H1 (cell line): ENCODE data around the gene BRICD5. TPM values are rescaled to one million over a fixed set of nuclear protein-coding genes. Genes with fewer than 3 reads are reported as not detected.

Experiments
- CTCF ChIA-PET: fragments of 300-600 bp; sonication (Branson Sonifier 250); formaldehyde crosslinking; loops from one replicate; lab custom pipeline; 2021; ENCODE audit not compliant: partially characterized antibody; lab: Charles Lee
- POLR2A ChIA-PET: fragments of 300-600 bp; sonication (Branson Sonifier 250); formaldehyde crosslinking; loops from one replicate; lab custom pipeline; 2021; ENCODE audit warnings: inconsistent platforms; ENCODE audit not compliant: partially characterized antibody; lab: Charles Lee
- DNase-seq, 2 experiments: peaks; one replicate each; pipeline versions ENCODE4 v3.0.0 to v3.0.0-alpha.2; 2010 to 2022; ENCODE audit warnings: low spot score in 2 of 2, low read depth in 1 of 2, mixed read lengths in 1 of 2
- FAIRE-seq: peaks from 2 replicates; lab custom pipeline; 2011; peaks lifted over from hg19 to GRCh38; lab: Jason Lieb, UNC
- H2AFZ ChIP-seq: 2 replicates; pipeline ENCODE4 v1.8.1; 2012; ENCODE audit warnings: low read length, inconsistent platforms
- H2AK5ac ChIP-seq: 2 replicates; pipeline ENCODE4 v1.6.1; 2013; ENCODE audit warnings: low read depth, low read length
- H2BK120ac ChIP-seq: replicated peaks from 2 replicates; pipeline ENCODE3; 2013; ENCODE audit warnings: low read depth, low read length, inconsistent platforms
- H2BK12ac ChIP-seq: 2 replicates; pipeline ENCODE4 v1.6.1; 2013; ENCODE audit warnings: low read depth, low read length
- H2BK15ac ChIP-seq: 2 replicates; pipeline ENCODE4 v1.6.1; 2013; ENCODE audit warnings: low read length
- H2BK20ac ChIP-seq: 2 replicates; pipeline ENCODE4 v1.6.1; 2013; ENCODE audit warnings: low read length
- H2BK5ac ChIP-seq: 2 replicates; pipeline ENCODE4 v1.6.1; 2013; ENCODE audit warnings: low read depth, low read length
- H3K14ac ChIP-seq: 2 replicates; pipeline ENCODE4 v1.6.1; 2013; ENCODE audit warnings: inconsistent platforms; ENCODE audit not compliant: insufficient read length
- H3K18ac ChIP-seq: 2 replicates; pipeline ENCODE4 v1.6.1; 2013; ENCODE audit warnings: low read length; ENCODE audit errors: extremely low read depth
- H3K23ac ChIP-seq: 2 replicates; pipeline ENCODE4 v1.6.1; 2013; ENCODE audit warnings: inconsistent platforms; ENCODE audit not compliant: insufficient read length
- H3K23me2 ChIP-seq: 2 replicates; pipeline ENCODE4 v1.6.1; 2013; ENCODE audit warnings: low read depth, low read length
- H3K27ac ChIP-seq: 2 replicates; pipeline ENCODE4 v1.6.1; 2011; ENCODE audit warnings: low read depth, low read length, inconsistent platforms
- H3K27me3 ChIP-seq, 4 experiments: replicated peaks in 1 of 4; 1 replicate in 1 of 4; 2 replicates in 3 of 4; pipeline versions ENCODE4 v1.6.1 to v1.8.1; 2011 to 2013; ENCODE audit warnings: low read length in 3 of 4, mild to moderate bottlenecking in 3 of 4, inconsistent platforms in 2 of 4, mixed read lengths in 2 of 4, moderate library complexity in 1 of 4; ENCODE audit not compliant: control insufficient read depth in 3 of 4, insufficient read depth in 3 of 4; ENCODE audit errors: extremely low read depth in 1 of 4
- H3K36me3 ChIP-seq, 4 experiments: 2 replicates each; pipeline versions ENCODE4 v1.6.1 to v1.8.1; 2011 to 2013; ENCODE audit warnings: mild to moderate bottlenecking in 4 of 4, low read length in 3 of 4, moderate library complexity in 2 of 4, control low read depth in 1 of 4, inconsistent platforms in 1 of 4; ENCODE audit not compliant: insufficient read depth in 4 of 4, control insufficient read depth in 2 of 4
- H3K4ac ChIP-seq: replicated peaks from 2 replicates; pipeline ENCODE3; 2013; ENCODE audit warnings: low read length, low read depth, mixed read lengths, inconsistent platforms; ENCODE audit not compliant: insufficient read length
- H3K4me1 ChIP-seq, 4 experiments: replicated peaks in 1 of 4; 1 replicate in 1 of 4; 2 replicates in 3 of 4; pipeline versions ENCODE4 v1.6.1 to v1.8.1; 2011 to 2013; ENCODE audit warnings: low read length in 3 of 4, inconsistent platforms in 2 of 4, mixed read lengths in 1 of 4; ENCODE audit not compliant: insufficient read depth in 4 of 4, control insufficient read depth in 3 of 4
- H3K4me2 ChIP-seq, 2 experiments: 2 replicates each; pipeline versions ENCODE4 v1.6.1 to v1.8.1; 2011 to 2013; ENCODE audit warnings: low read depth in 2 of 2, low read length in 2 of 2, control low read depth in 1 of 2, inconsistent platforms in 1 of 2, mild to moderate bottlenecking in 1 of 2; ENCODE audit not compliant: insufficient read depth in 1 of 2
- H3K4me3 ChIP-seq, 4 experiments: fragments of 200-600, 300-600 bp in 1 of 4; sonication (generic), shearing (Covaris generic), sonication (Bioruptor Twin) in 1 of 4; 2 replicates each; pipeline versions ENCODE4 v1.5.1 to v1.8.1; 2011 to 2016; ENCODE audit warnings: low read length in 4 of 4, low read depth in 3 of 4, control low read depth in 2 of 4, inconsistent platforms in 2 of 4, mild to moderate bottlenecking in 2 of 4, mixed read lengths in 1 of 4, moderate library complexity in 1 of 4; ENCODE audit not compliant: insufficient read depth in 2 of 4; ENCODE audit errors: extremely low read depth in 1 of 4
- H3K56ac ChIP-seq: replicated peaks from 2 replicates; pipeline ENCODE3; 2013; ENCODE audit warnings: low read depth, mild to moderate bottlenecking, mixed read lengths, low read length, inconsistent platforms; ENCODE audit not compliant: insufficient read length
- H3K79me1 ChIP-seq: 2 replicates; pipeline ENCODE4 v1.6.1; 2013; ENCODE audit warnings: low read depth, low read length, control low read depth
- H3K79me2 ChIP-seq, 2 experiments: 2 replicates each; pipeline versions ENCODE4 v1.6.1 to v1.8.1; 2012 to 2013; ENCODE audit warnings: low read length in 2 of 2, mild to moderate bottlenecking in 2 of 2, inconsistent platforms in 1 of 2; ENCODE audit not compliant: insufficient read depth in 2 of 2, control insufficient read depth in 1 of 2
- H3K9ac ChIP-seq, 4 experiments: replicated peaks in 1 of 4; 1 replicate in 1 of 4; 2 replicates in 3 of 4; pipeline versions ENCODE4 v1.6.1 to v1.8.1; 2011 to 2013; ENCODE audit warnings: low read depth in 3 of 4, low read length in 3 of 4, control low read depth in 2 of 4, mild to moderate bottlenecking in 2 of 4, moderate library complexity in 2 of 4, inconsistent platforms in 1 of 4; ENCODE audit errors: extremely low read depth in 1 of 4
- H3K9me3 ChIP-seq, 2 experiments: 2 replicates each; pipeline versions ENCODE4 v1.6.1 to v1.8.1; 2012 to 2013; ENCODE audit warnings: mild to moderate bottlenecking in 2 of 2, moderate library complexity in 2 of 2, control low read depth in 1 of 2, inconsistent platforms in 1 of 2, low read depth in 1 of 2, low read length in 1 of 2, mixed read lengths in 1 of 2; ENCODE audit not compliant: insufficient read depth in 2 of 2
- H4K20me1 ChIP-seq, 2 experiments: replicated peaks in 1 of 2; 2 replicates each; pipeline versions ENCODE3 to v1.8.1; 2011 to 2013; ENCODE audit warnings: inconsistent platforms in 2 of 2, low read length in 2 of 2, mild to moderate bottlenecking in 1 of 2; ENCODE audit not compliant: insufficient read depth in 2 of 2, control insufficient read depth in 1 of 2
- H4K5ac ChIP-seq: 2 replicates; pipeline ENCODE4 v1.6.1; 2013; ENCODE audit warnings: low read length, low read depth, mixed read lengths, inconsistent platforms; ENCODE audit not compliant: insufficient read length
- H4K8ac ChIP-seq: 2 replicates; pipeline ENCODE4 v1.8.0; 2013; ENCODE audit warnings: mild to moderate bottlenecking, moderate library complexity, low read length, inconsistent platforms; ENCODE audit not compliant: insufficient read depth; ENCODE audit errors: extremely low read depth
- H4K91ac ChIP-seq: replicated peaks from 2 replicates; pipeline ENCODE3; 2013; ENCODE audit warnings: low read length, mixed read lengths, inconsistent platforms; ENCODE audit not compliant: insufficient read length
- ATF2 ChIP-seq: IDR thresholded peaks from 2 replicates; pipeline ENCODE4 v1.6.1; 2012; ENCODE audit warnings: low read length, inconsistent platforms
- CBX8 ChIP-seq: fragments of 300-800, 300-1000 bp; sonication (generic); IDR thresholded peaks from 2 replicates; pipeline ENCODE4 v1.7.1; 2016; ENCODE audit warnings: low read depth, low read length, borderline replicate concordance
- EZH2 ChIP-seq: fragments of 200-600 bp; sonication (generic); IDR thresholded peaks from 2 replicates; pipeline ENCODE4 v1.7.1; 2012; ENCODE audit warnings: low read depth, mild to moderate bottlenecking, moderate library complexity, low read length, inconsistent platforms; ENCODE audit not compliant: severe bottlenecking
- HDAC2 ChIP-seq, 2 experiments: fragments of 300-600 bp in 1 of 2; sonication (generic) in 1 of 2; IDR thresholded peaks; 2 replicates each; pipeline ENCODE4 v1.6.1; 2011 to 2012; ENCODE audit warnings: low read depth in 2 of 2, low read length in 2 of 2, mild to moderate bottlenecking in 2 of 2, moderate library complexity in 2 of 2, borderline replicate concordance in 1 of 2, inconsistent platforms in 1 of 2
- JUND ChIP-seq: IDR thresholded peaks from 2 replicates; pipeline ENCODE4 v1.6.1; 2011; ENCODE audit warnings: mild to moderate bottlenecking, improper control_type of control experiment, low read length
- KDM1A ChIP-seq: fragments of 200-600, 300-600 bp; sonication (generic); IDR thresholded peaks from 2 replicates; pipeline ENCODE4 v1.7.1; 2016; ENCODE audit warnings: mild to moderate bottlenecking, low read length, borderline replicate concordance
- WGBS, 2 experiments: shearing (Covaris generic) in 1 of 2; methylation state at CpG; one replicate each; pipeline versions ENCODE4 v1.1.6 to v1.1.7; 2013 to 2015; ENCODE audit warnings: low lambda C conversion rate in 2 of 2, mixed read lengths in 2 of 2, inconsistent platforms in 1 of 2, low coverage in 1 of 2, missing lambda C conversion rate in 1 of 2; ENCODE audit not compliant: insufficient replicate concordance in 2 of 2, insufficient coverage in 1 of 2, insufficient read length in 1 of 2; ENCODE audit errors: extremely low coverage in 1 of 2, missing lambda C conversion rate in 1 of 2; 5-methylcytosine and 5-hydroxymethylcytosine counted together
- polyA plus RNA-seq, 7 experiments: library from polyadenylated mRNA; depleted of rRNA in 3 of 7; stranded (reverse) in 5 of 7; unstranded in 2 of 7; fragments of >200 nt in 5 of 7; fragments of 200-250 nt in 2 of 7; gene quantifications; 1 replicate in 5 of 7; 2 replicates in 1 of 7; 4 replicates in 1 of 7; pipeline versions ENCODE4 v1.2.1 to v1.2.3, GENCODE V29; 2011 to 2013; ENCODE audit warnings: missing spikeins in 2 of 7, mixed read lengths in 2 of 7
- total RNA-seq: library from RNA; stranded (reverse); fragmentation: NEBNext Ultra II Directional; extraction: Animal tissue kit (Norgen Biotek cat#: 25700); gene quantifications from 2 replicates; pipeline ENCODE4 v1.2.1, GENCODE V29; 2021

BRICD5 gene
- total and polyA plus RNA-seq, 2 of the 8 experiments (the other 6 are each of a cell fraction or from before 2014, with no cell fraction given), result 8.5 to 14.2 TPM

DNA sequence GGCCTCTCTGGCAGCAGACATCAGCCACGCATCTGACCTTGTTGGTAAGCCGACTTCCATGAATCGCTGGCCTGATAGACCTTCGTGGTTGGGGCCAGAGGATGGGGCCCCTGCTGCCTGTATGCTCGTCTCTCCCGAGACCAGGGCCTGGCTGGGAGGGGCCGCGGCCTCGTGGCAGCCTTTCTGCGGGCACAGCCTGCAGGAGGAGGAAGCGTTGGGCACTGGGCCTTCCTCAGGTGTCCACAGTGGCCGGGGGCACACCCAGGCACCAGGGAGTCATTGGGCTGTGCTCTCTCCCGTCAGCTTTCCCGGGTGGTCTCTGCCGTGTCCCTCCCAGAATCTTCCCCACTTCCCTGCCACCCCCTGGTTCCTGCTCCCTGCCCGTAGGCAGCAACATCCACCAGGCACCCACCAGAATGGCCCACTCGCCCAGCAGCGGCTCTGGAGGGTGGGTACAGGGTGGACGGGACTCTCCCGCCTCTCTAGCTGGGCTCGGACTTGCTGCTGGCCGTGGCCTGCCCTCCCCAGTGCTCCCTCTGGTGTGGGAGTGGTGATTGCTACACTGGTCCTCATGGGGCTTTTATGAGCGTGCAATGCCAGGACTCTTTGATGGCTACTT, 19.1 kb upstream of the BRICD5 start:
- no peak overlapping the region for H3K18ac ChIP-seq
- 92% methylated on average over 23 of the region's 23 CpGs; no CpG with 5 or more reads in 1 of the 2 experiments for WGBS, 2 experiments
- H2BK15ac ChIP-seq, result no peak overlapping the region
- H2BK12ac ChIP-seq, result no peak overlapping the region
- no peak overlapping the region for H3K23ac ChIP-seq
- no peak overlapping the region for H3K27ac ChIP-seq
- ChIA-PET CTCF (no interaction called here), POLR2A (interaction anchor here (1.3 to 6.7 kb wide), 4 partner anchors 9 to 61 kb away, joined by 4 to 37 read pairs (median 20); partner anchors contain the start of gene BRICD5)
- no peak overlapping the region for H3K4ac ChIP-seq
- H4K5ac ChIP-seq, result no peak overlapping the region
- FAIRE-seq, result no peak
- H2BK20ac ChIP-seq, result no peak overlapping the region
- no peak overlapping the region for H2AFZ ChIP-seq
- no peaks in the 10 kb centered on the region for H3K23me2 ChIP-seq
- no peak overlapping the region for H3K14ac ChIP-seq
- TF ChIP-seq KDM1A (no peak), HDAC2 (IDR thresholded peaks at IDR 0.05; ENCODE audit: borderline replicate concordance in 1 of 2, low read depth in 2 of 2, low read length in 2 of 2) (no peak), JUND (no peak), ATF2 (no peak), EZH2 (no peak), CBX8 (no peak)
- H3K27me3 ChIP-seq, result no peaks in the 10 kb centered on the region
- H2BK120ac ChIP-seq, result no peak overlapping the region
- H3K4me2 ChIP-seq, result no peak overlapping the region
- H3K79me1 ChIP-seq, result peaks cover 3% of the 10 kb centered on the region; the same call in 1 of the 2 replicates
- no peaks in the 10 kb centered on the region for H3K4me1 ChIP-seq
- no peak overlapping the region for H2BK5ac ChIP-seq
- no peak overlapping the region for H4K91ac ChIP-seq
- 0 out of 2 replicates have a peak overlapping the region, but pooled peaks have one; percentile 25 for H4K8ac ChIP-seq
- peaks cover 0 to 46% (median 4%) of the 10 kb centered on the region in 4 experiments; a peak in 5 of 8 replicates for H3K36me3 ChIP-seq
- H4K20me1 ChIP-seq, result peaks cover 9 to 19% of the 10 kb centered on the region in 2 experiments
- H3K79me2 ChIP-seq, result peaks cover 3 to 21% of the 10 kb centered on the region in 2 experiments; a peak in 2 of 4 replicates
- H3K4me3 ChIP-seq, result no peak overlapping the region
- DNase-seq, result no peak
- H3K9ac ChIP-seq, result no peak overlapping the region
- H2AK5ac ChIP-seq, result no peak overlapping the region
- no peak overlapping the region for H3K56ac ChIP-seq
- H3K9me3 ChIP-seq, result no peaks in the 10 kb centered on the region
